IMR-90 (cell line): ENCODE measurements around the gene SYNE3.

ENCODE experiments used
- CEBPB ChIP-seq: IDR thresholded peaks from 2 replicates; pipeline ENCODE4 v1.6.1; 2012; ENCODE audit warnings: low read depth, low read length, improper control_type of control experiment
- MAFK ChIP-seq: IDR thresholded peaks from 2 replicates; pipeline ENCODE4 v1.6.1; 2012; ENCODE audit warnings: low read depth, low read length, improper control_type of control experiment
- MXI1 ChIP-seq: IDR thresholded peaks from 2 replicates; pipeline ENCODE4 v1.6.1; 2012; ENCODE audit warnings: low read depth, mild to moderate bottlenecking, low read length, moderate library complexity, borderline replicate concordance
- POLR2A ChIP-seq: IDR thresholded peaks from 2 replicates; pipeline ENCODE4 v1.6.1; 2012; ENCODE audit warnings: mild to moderate bottlenecking, low read depth, low read length
- RCOR1 ChIP-seq: IDR thresholded peaks from 2 replicates; pipeline ENCODE4 v1.6.1; 2012; ENCODE audit warnings: mild to moderate bottlenecking, low read length, improper control_type of control experiment; ENCODE audit not compliant: insufficient replicate concordance
- SMC3 ChIP-seq: fragments of 150-350 bp; IDR thresholded peaks from 2 replicates; pipeline ENCODE4 v1.6.1; 2016; ENCODE audit warnings: low read depth, mild to moderate bottlenecking, antibody characterized with exemption, low read length, moderate library complexity
- TF ChIP-seq, protein P1 (sequence below): conservative IDR thresholded peaks from 2 replicates; pipeline ENCODE4 v1.5.1; 2012; ENCODE audit warnings: mild to moderate bottlenecking, low read depth, low read length, improper control_type of control experiment

DNA sequence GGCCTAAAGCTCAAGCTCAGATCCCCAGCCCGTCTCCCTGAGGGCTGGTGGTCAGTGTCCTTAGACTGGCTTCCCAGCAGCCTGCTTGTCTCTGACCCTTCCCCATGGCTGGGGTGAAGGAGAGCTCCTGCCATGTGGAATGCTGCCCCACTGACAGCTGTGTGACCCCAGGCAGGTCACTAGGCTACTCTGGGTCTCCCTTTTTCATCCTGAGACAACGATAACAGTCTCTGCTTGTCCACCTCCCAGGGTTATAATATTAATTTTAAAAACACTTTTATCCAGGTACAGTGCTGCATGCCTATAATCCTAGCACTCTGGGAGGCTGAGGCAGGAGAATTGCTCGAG, 47.3 kb downstream of the SYNE3 start:
- TF ChIP-seq POLR2A (no peak), MXI1 (no peak), CEBPB (no peak), MAFK (no peak), SMC3 (no peak), RCOR1 (no peak)
- TF ChIP-seq, protein P1, sequence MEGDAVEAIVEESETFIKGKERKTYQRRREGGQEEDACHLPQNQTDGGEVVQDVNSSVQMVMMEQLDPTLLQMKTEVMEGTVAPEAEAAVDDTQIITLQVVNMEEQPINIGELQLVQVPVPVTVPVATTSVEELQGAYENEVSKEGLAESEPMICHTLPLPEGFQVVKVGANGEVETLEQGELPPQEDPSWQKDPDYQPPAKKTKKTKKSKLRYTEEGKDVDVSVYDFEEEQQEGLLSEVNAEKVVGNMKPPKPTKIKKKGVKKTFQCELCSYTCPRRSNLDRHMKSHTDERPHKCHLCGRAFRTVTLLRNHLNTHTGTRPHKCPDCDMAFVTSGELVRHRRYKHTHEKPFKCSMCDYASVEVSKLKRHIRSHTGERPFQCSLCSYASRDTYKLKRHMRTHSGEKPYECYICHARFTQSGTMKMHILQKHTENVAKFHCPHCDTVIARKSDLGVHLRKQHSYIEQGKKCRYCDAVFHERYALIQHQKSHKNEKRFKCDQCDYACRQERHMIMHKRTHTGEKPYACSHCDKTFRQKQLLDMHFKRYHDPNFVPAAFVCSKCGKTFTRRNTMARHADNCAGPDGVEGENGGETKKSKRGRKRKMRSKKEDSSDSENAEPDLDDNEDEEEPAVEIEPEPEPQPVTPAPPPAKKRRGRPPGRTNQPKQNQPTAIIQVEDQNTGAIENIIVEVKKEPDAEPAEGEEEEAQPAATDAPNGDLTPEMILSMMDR, result no peak
